Cardiac muscle cell (in vitro differentiated cells and primary cell): ENCODE measurements around the gene RSRP1. TPM values are rescaled to one million over a fixed set of nuclear protein-coding genes. Genes with fewer than 3 reads are reported as not detected.

Source experiments
- DNase-seq, 2 donors: peaks; one replicate each; pipeline versions ENCODE4 v3.0.0 to v3.0.0-alpha.2; 2010 to 2017; ENCODE audit warnings: low read depth in 1 of 2, low spot score in 1 of 2
- H3K27ac ChIP-seq: fragments of 200-600 bp; sonication (generic); 2 replicates; pipeline ENCODE4 v1.5.1; 2016
- H3K27me3 ChIP-seq: fragments of 200-600 bp; sonication (generic); 2 replicates; pipeline ENCODE4 v1.6.0; 2016; ENCODE audit warnings: control low read depth
- H3K36me3 ChIP-seq: fragments of 200-600 bp; sonication (generic); 2 replicates; pipeline ENCODE4 v1.5.1; 2016; ENCODE audit warnings: control low read depth
- H3K4me1 ChIP-seq: fragments of 200-600 bp; sonication (generic); 2 replicates; pipeline ENCODE4 v1.8.1; 2017; ENCODE audit warnings: low read depth, mild to moderate bottlenecking, mixed run types
- H3K4me3 ChIP-seq: fragments of 200-600 bp; sonication (generic); 2 replicates; pipeline ENCODE4 v1.5.1; 2016; ENCODE audit warnings: mild to moderate bottlenecking
- H3K9me3 ChIP-seq: fragments of 200-600 bp; sonication (generic); 2 replicates; pipeline ENCODE4 v1.5.1; 2017; ENCODE audit warnings: low read depth, mild to moderate bottlenecking, control low read depth
- CTCF ChIP-seq: IDR thresholded peaks from 2 replicates; pipeline ENCODE4 v1.5.1; 2012; ENCODE audit warnings: low read depth, mild to moderate bottlenecking, low read length
- polyA plus RNA-seq: library from polyadenylated mRNA; unstranded; fragments of >200 nt; fragmentation: Nextera tagmentation; extraction: Ambion mirVana; gene quantifications from 2 replicates; pipeline ENCODE4 v1.2.1, GENCODE V29; 2016
- total RNA-seq: library from RNA; depleted of rRNA; stranded (reverse); fragments of >200 nt; gene quantifications from 2 replicates; pipeline ENCODE4 v1.2.3, GENCODE V29; 2016

RSRP1 gene
- total and polyA plus RNA-seq, 2 experiments from 2014 or later = 223 to 231 TPM

- TF ChIP-seq CTCF = no peak
- Histone ChIP-seq H3K36me3 (no peaks in the 10 kb centered on the region), H3K9me3 (no peaks in the 10 kb centered on the region)
These were observed 53.2 kb downstream of the RSRP1 start for GRCh38 chr1:25194054-25194453.

DNA sequence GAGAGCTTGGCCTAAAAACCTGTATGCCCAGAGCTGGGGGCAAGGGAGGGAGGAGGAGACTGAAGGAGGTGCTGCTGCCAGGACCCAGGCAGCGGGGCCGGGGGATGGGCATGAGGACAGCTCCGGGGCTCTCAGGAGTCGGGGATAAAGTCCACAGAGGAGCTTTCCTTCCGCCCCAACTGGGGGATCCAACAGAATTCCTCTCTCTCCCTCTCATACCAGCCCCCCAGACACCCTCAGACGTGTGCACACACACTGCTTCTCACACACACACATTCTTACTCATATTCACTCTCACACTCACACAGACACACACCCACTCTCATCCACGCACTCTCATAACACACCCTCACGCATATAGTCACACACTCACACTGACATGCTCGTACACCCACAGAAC is 54.0 kb downstream of the RSRP1 start:
- TF ChIP-seq CTCF = no peak
- Histone ChIP-seq H3K27ac (no peak overlapping the region), H3K9me3 (no peaks in the 10 kb centered on the region), H3K4me1 (no peaks in the 10 kb centered on the region), H3K4me3 (no peak overlapping the region), H3K36me3 (no peaks in the 10 kb centered on the region), H3K27me3 (no peaks in the 10 kb centered on the region)
- DNase-seq = no peak

More at GRCh38 chr1:25194054-25194453, 53.2 kb downstream of the RSRP1 start:
- no peak for DNase-seq
- Histone ChIP-seq H3K4me1 (no peaks in the 10 kb centered on the region), H3K4me3 (no peak overlapping the region), H3K27me3 (no peaks in the 10 kb centered on the region), H3K27ac (no peak overlapping the region)

Other genes with a start within 250 kb of the RSRP1 start
- 29.3 and 50.0 TPM in 2 replicates for gene SYF2, start 15.0 kb downstream of the RSRP1 start, total RNA-seq
- 44.6 and 53.4 TPM in 2 replicates for gene SYF2, start 15.0 kb downstream of the RSRP1 start, polyA plus RNA-seq
- 0.74 TPM in 1 of 2 replicates, not detected in the other for gene RHD, start 25.1 kb upstream of the RSRP1 start, total RNA-seq
- 0.70 and 1.1 TPM in 2 replicates for gene RHD, start 25.1 kb upstream of the RSRP1 start, polyA plus RNA-seq
- gene TMEM50A, start 90.9 kb upstream of the RSRP1 start, total RNA-seq = 53.9 and 97.7 TPM in 2 replicates
- gene TMEM50A, start 90.9 kb upstream of the RSRP1 start, polyA plus RNA-seq = 229 and 248 TPM in 2 replicates
- gene RHCE, start 173.4 kb upstream of the RSRP1 start, total RNA-seq = 1.8 and 2.1 TPM in 2 replicates
- 3.3 and 4.9 TPM in 2 replicates for gene RHCE, start 173.4 kb upstream of the RSRP1 start, polyA plus RNA-seq
- 12.5 and 13.8 TPM in 2 replicates for gene MACO1, start 183.4 kb upstream of the RSRP1 start, total RNA-seq
- 10.6 and 12.3 TPM in 2 replicates for gene MACO1, start 183.4 kb upstream of the RSRP1 start, polyA plus RNA-seq